ENCODE data around the gene ITPR2. TPM values are rescaled to one million over a fixed set of nuclear protein-coding genes. Genes with fewer than 3 reads are reported as not detected.

The ITPR2 gene
- polyA plus RNA-seq, 2 of the 4 experiments (the other 2 are of a cell fraction): 3.1 to 8.1 TPM

- no peak overlapping the region for H3K4me3 ChIP-seq
- POLR2A ChIA-PET: no interaction called here
- H3K27ac ChIP-seq: no peak overlapping the region
- FAIRE-seq (no peak), ATAC-seq (no peak), DNase-seq (ENCODE audit: low read depth in 1 of 2, low spot score in 1 of 2) (no peak)
- H3K4me1 ChIP-seq: peaks cover 4% of the 10 kb centered on the region; the same call in 1 of the 3 replicates
- H3K4me2 ChIP-seq: no peak overlapping the region
- H3K9me3 ChIP-seq: no peaks in the 10 kb centered on the region
- WGBS (ENCODE audit: missing lambda C conversion rate): 90% methylated on average over 4 of the region's 4 CpGs
- no peak for TF ChIP-seq TP53 (CRISPR knock-in tag; IDR thresholded peaks at IDR 0.05)
- TF ChIP-seq EHMT2 (IDR thresholded peaks at IDR 0.05; ENCODE audit: low read depth): no peak
- TF ChIP-seq HOXB5 (CRISPR knock-in tag; IDR thresholded peaks at IDR 0.05): no peak
- no peak for TF ChIP-seq CHD4 (IDR thresholded peaks at IDR 0.05; ENCODE audit: borderline replicate concordance)
- TF ChIP-seq PHF8 (IDR thresholded peaks at IDR 0.05; ENCODE audit: borderline replicate concordance, low read depth): no peak
- no peak for TF ChIP-seq POLR2AphosphoS2 (conservative IDR thresholded peaks at IDR 0.05; ENCODE audit: low read length)
- TF ChIP-seq RCOR1 (IDR thresholded peaks at IDR 0.05; ENCODE audit: low read depth, low read length): no peak
- TF ChIP-seq HDAC2 (IDR thresholded peaks at IDR 0.05): no peak
- CTCF ChIA-PET: interaction anchor here (0.6 to 0.8 kb wide), 3 partner anchors 12 to 1662 kb away, joined by 3 to 4 read pairs (median 3); no protein-coding TSS in a partner anchor
Measured at GRCh38 chr12:26817183-26817591, 15.8 kb downstream of the ITPR2 start.

- WGBS (ENCODE audit: missing lambda C conversion rate): 79% methylated on average over 7 of the region's 7 CpGs
- Histone ChIP-seq H3K4me3 (no peak overlapping the region), H3K4me2 (no peak overlapping the region), H3K9me3 (no peaks in the 10 kb centered on the region), H3K27ac (no peak overlapping the region), H3K4me1 (no peaks in the 10 kb centered on the region)
- no peak for FAIRE-seq
- TF ChIP-seq HOXB13 (CRISPR knock-in tag; IDR thresholded peaks at IDR 0.05; ENCODE audit: low read depth) (no peak), REST (IDR thresholded peaks at IDR 0.05) (no peak), ATOH8 (CRISPR knock-in tag; IDR thresholded peaks at IDR 0.05; ENCODE audit: low read depth) (no peak), EP300 (IDR thresholded peaks at IDR 0.05) (no peak), CTCF (IDR thresholded peaks at IDR 0.05) (no peak), HMGXB4 (CRISPR knock-in tag; IDR thresholded peaks at IDR 0.05; ENCODE audit: borderline replicate concordance) (no peak), CEBPB (IDR thresholded peaks at IDR 0.05) (no peak), JUN (IDR thresholded peaks at IDR 0.05) (no peak), FOSB (CRISPR knock-in tag; IDR thresholded peaks at IDR 0.05) (no peak), ESRRA (IDR thresholded peaks at IDR 0.05; ENCODE audit: borderline replicate concordance, low read length) (no peak), KDM5A (IDR thresholded peaks at IDR 0.05) (no peak), RNF2 (IDR thresholded peaks at IDR 0.05; ENCODE audit: borderline replicate concordance, low read depth) (no peak)
- CTCF ChIA-PET: interaction anchor here (0.8 to 1.8 kb wide), 2 partner anchors 10 to 20 kb away, joined by 3 to 7 read pairs; partner anchors contain the start of gene ITPR2
- POLR2A ChIA-PET: no interaction called here
- ATAC-seq: no peak
- DNase-seq (ENCODE audit: low read depth in 1 of 2, low spot score in 1 of 2): no peak
Measured at GRCh38 chr12:26813812-26814211, 19.2 kb downstream of the ITPR2 start.

Data from A549 (cell line).